Memory B cell (primary cell): ENCODE measurements around the gene SLCO2A1.
"Not testable (repeated sequence)": the region's sequence is repeated elsewhere in the genome, so short reads cannot be mapped to it uniquely, and the experiment has no call there.

Source experiments
- ATAC-seq: fragments of 150-1000 bp; cut with Tn5 transposase; 2 replicates; pipeline ENCODE4 v1.10.0; 2021; ENCODE audit warnings: low read depth, mild to moderate bottlenecking, moderate library complexity
- DNase-seq, 2 donors: peaks; one replicate each; pipeline ENCODE4 v3.0.0; 2022; ENCODE audit warnings: low spot score in 2 of 2
- H3K27ac Mint-ChIP-seq: one replicate; pipeline ENCODE4 v1.8.0; 2022; ENCODE audit warnings: mild to moderate bottlenecking, moderate library complexity, mixed read lengths
- H3K27me3 Mint-ChIP-seq: one replicate; pipeline ENCODE4 v1.8.0; 2022; ENCODE audit warnings: mixed read lengths
- H3K36me3 Mint-ChIP-seq: one replicate; pipeline ENCODE4 v1.8.0; 2022; ENCODE audit warnings: mild to moderate bottlenecking, mixed read lengths
- H3K4me1 Mint-ChIP-seq: one replicate; pipeline ENCODE4 v1.8.0; 2022; ENCODE audit warnings: mixed read lengths
- H3K4me3 Mint-ChIP-seq: one replicate; pipeline ENCODE4 v1.8.0; 2022; ENCODE audit warnings: mild to moderate bottlenecking, moderate library complexity, mixed read lengths
- H3K9me3 Mint-ChIP-seq: one replicate; pipeline ENCODE4 v1.8.0; 2022; ENCODE audit warnings: mixed read lengths

SLCO2A1 gene

DNA sequence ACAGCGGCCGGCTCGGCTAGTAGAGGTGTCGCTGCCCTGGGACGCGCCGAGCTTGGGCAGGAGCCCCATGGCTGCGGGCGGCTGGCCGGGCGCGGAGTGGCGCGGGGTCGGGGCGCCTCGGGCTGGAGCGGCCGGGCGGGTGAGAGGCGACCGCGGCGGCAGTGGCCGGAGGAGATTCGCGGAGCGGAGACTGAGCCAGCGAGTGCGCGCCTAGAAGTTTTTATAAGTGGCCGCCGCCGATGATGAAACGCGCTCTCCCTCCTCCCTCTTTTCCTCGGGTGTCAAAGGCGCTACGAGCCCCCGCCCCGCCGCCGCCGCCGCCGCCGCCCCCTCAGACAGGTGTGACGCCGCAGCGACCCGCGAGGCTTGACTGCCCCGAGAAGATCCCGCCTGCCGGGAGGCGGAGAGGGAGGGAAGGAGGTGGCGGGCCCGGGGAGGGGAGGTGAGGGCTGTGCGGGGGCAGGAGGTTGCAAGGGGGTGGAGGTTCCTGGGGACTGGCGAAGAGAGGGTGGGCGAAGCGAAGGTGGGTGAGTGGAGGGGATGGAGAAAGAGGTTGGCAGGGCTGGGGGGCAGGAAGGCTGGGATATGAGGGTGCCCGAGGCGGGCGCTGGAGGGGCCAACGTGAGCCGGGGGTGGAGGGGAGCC lies at the start of gene SLCO2A1:
Gene SLCO2A1, minus strand, starts transcription at position 192 of the 645 bp plus-strand sequence. Its CDS starts 123 bp downstream, at position 69.
- H3K9me3 Mint-ChIP-seq = no peaks in the 10 kb centered on the region
- H3K4me1 Mint-ChIP-seq = peaks cover 2% of the 10 kb centered on the region
- no peak for DNase-seq
- H3K27me3 Mint-ChIP-seq = peaks cover 25% of the 10 kb centered on the region
- H3K4me3 Mint-ChIP-seq = peak within 1 kb of the TSS; percentile 62
- no peak for ATAC-seq
- no peak within 1 kb of the TSS for H3K27ac Mint-ChIP-seq
- no peaks in the 10 kb centered on the region for H3K36me3 Mint-ChIP-seq

DNA sequence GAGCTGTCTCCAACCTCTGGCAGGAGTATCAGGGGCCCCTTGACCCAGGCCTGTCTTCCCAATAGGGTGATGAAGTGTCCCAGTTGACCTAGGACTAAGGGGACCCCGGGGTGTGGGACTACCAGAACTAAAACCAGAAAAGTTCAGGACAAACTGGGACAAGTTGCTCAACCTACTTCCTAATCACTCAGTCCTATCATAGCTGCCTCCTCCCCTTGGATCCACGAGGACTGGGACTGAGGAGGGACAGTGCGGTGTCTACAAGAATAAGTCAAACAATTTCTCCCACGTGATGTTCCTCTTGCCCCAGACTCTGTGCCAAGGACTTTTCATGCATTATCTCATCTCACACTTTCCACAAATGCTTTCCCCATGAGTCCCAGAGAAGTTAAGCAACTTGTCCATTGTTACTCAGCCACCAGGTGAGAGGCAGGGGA lies 49.4 kb upstream of the SLCO2A1 start:
- Mint-ChIP-seq H3K9me3 (no peaks in the 10 kb centered on the region), H3K4me1 (no peaks in the 10 kb centered on the region), H3K27ac (no peak overlapping the region), H3K27me3 (peaks cover 8% of the 10 kb centered on the region), H3K4me3 (no peak overlapping the region), H3K36me3 (no peaks in the 10 kb centered on the region)
- DNase-seq (no peak), ATAC-seq (no peak)

DNA sequence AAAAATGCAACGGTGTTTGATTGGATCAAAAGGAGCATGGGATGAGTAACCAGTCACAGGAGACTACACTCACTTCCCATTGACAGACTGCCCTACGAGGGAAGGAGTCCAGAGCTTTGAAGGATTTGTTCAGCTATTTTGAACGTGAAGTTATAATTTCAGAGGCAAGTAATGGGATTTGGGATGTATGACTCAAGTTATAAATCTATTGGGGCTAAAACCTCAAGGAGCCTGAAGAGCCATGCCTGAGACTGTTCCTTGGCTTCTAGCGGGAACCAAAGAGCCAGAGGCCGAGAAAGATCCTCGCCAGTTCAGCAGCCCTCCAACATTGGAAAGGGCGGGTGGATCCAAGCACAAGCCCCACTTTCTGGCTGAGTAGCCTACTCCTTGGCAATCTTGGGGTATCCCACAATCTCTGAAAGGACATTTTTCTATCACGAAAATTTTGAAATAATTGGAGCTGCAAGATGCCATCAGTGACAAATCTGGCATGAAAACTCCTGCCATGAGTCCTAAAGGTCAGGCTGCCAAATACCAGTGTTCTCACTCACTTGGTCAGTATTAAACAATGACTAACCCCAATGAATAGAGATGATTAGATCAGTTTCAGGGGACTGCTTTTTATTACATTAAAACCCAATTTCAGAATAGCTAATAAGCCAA lies 48.6 kb upstream of the SLCO2A1 start:
- ATAC-seq (no peak), DNase-seq (no peak)
- Mint-ChIP-seq H3K36me3 (no peaks in the 10 kb centered on the region), H3K27ac (no peak overlapping the region), H3K4me3 (no peak overlapping the region), H3K27me3 (peaks cover 9% of the 10 kb centered on the region), H3K4me1 (no peaks in the 10 kb centered on the region), H3K9me3 (no peaks in the 10 kb centered on the region)

DNA sequence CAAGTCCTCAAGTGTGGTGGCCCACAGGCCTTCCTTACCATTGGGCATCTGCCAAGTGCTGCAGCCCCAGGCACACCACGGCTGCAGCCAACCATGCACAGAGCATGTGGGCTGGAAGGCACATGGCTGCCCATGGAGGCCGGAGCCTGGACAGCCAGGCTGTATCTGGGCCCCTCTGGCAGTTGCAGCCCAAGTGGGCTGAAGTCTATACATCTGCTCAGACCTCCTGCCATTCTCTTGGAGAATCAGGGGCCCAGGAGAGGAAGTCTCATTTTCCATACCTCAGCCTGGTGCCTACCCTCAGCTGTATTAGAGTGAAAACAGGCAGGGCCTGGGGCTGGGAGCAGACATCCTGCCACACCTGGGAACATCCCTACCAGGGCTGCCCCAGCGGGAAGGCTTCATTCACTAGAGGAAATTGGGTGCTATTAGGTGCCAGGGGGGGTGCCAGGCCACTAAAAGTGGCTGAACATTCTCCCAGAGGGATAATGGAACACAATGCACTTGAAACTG lies 48.0 kb upstream of the SLCO2A1 start:
- no peak for DNase-seq
- H3K36me3 Mint-ChIP-seq = no peaks in the 10 kb centered on the region
- H3K4me1 Mint-ChIP-seq = no peaks in the 10 kb centered on the region
- no peak overlapping the region for H3K4me3 Mint-ChIP-seq
- ATAC-seq = no peak
- H3K9me3 Mint-ChIP-seq = no peaks in the 10 kb centered on the region
- H3K27ac Mint-ChIP-seq = no peak overlapping the region
- peaks cover 8% of the 10 kb centered on the region for H3K27me3 Mint-ChIP-seq

DNA sequence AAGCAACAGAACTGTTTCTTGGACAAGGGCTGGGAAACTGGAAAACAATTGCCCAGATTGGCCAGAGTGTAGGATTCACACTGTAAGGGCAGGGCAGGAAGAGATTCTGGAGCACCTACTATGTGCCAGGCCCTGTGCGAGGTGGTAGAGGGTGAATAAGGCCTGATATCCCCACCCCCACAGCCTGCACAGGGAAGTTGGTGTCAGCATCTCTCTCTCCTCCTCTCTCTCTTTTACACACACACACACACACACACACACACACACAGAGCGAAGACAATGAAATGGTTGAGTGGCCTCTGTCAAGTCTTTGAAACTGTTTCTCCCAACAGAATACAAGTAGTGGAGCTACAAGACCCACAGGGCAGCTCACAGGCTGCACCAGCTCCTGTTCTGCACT lies 47.1 kb upstream of the SLCO2A1 start:
- no peak overlapping the region for H3K4me3 Mint-ChIP-seq
- H3K4me1 Mint-ChIP-seq = no peaks in the 10 kb centered on the region
- DNase-seq (no peak), ATAC-seq (no peak)
- H3K27me3 Mint-ChIP-seq = peaks cover 8% of the 10 kb centered on the region
- H3K9me3 Mint-ChIP-seq = no peaks in the 10 kb centered on the region
- H3K27ac Mint-ChIP-seq = no peak overlapping the region
- no peaks in the 10 kb centered on the region for H3K36me3 Mint-ChIP-seq

DNA sequence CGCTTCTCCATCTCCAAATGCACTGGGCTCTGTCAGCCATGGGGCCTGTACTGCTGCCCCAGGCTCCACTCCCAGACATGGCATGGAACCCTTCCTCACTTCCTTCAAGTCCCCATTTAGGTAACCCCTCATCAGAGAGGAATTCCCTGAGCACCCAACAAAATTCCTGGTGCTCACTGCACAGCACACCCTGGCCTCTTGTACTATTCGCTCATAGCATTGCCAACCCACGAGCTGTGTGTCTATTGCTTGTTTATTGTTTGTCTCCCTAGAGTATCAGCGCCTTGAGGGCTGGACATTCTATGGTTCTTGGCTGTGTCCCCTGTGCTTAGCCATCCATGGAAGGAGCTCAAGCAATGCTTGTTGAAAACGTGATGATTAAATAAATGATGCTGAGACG lies 46.1 kb upstream of the SLCO2A1 start:
- DNase-seq = no peak
- Mint-ChIP-seq H3K27ac (no peak overlapping the region), H3K9me3 (no peaks in the 10 kb centered on the region), H3K4me1 (no peaks in the 10 kb centered on the region), H3K27me3 (peaks cover 8% of the 10 kb centered on the region), H3K4me3 (no peak overlapping the region), H3K36me3 (no peaks in the 10 kb centered on the region)
- ATAC-seq = no peak

DNA sequence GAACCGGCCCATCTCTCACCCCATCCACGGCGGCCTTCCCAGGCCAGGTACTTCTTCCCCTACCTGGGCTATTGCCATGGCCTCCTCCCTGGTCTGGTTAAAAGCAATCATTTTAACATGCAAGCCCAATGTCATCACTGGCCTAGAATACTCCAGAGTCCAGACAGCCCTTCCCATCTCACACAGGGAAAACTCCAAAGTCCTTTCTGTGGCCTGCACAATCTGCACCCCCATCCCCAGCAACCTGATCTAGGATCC lies 45.8 kb upstream of the SLCO2A1 start:
- Mint-ChIP-seq H3K36me3 (no peaks in the 10 kb centered on the region), H3K4me3 (no peak overlapping the region), H3K4me1 (no peaks in the 10 kb centered on the region), H3K9me3 (no peaks in the 10 kb centered on the region), H3K27ac (no peak overlapping the region), H3K27me3 (peaks cover 8% of the 10 kb centered on the region)
- no peak for ATAC-seq
- DNase-seq = no peak

DNA sequence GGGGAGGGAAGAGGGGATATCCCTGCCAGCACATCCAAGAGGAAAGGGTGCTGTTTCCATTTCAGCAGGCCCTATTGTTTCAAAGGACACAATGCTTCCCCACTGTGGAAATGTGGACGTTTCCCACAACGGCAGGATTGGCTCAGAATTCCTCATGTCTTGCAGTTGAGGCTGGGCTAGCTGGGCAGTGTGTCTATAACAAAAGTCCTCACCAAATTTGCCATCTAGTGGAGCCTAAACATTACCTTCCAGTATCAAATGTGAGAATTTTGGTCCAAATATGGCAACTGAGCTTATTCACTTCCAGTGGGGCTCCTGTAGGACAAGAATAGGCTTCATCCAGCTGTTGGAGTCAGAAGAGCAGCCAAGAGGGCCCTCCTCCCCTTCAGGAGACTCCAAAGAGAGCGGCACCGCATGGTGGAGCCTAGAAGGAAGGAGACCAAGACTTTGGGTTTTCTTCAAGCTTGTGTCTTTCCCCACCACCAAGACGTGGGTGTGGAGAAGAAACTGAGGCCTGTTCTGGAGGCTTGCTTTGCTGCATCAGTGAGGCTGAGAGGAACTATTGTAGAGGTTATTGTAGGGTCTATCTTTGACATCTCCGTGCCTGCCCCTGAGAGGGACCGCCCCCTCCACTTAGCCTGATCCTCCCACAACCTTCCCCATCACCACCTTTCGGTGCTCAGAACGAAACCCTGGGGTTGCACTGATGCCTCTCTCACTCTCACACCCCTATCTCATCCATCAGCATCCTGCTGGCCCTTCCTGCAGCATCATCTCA lies 45.3 kb upstream of the SLCO2A1 start:
- DNase-seq (no peak), ATAC-seq (no peak)
- H3K4me1 Mint-ChIP-seq = no peaks in the 10 kb centered on the region
- no peak overlapping the region for H3K4me3 Mint-ChIP-seq
- no peaks in the 10 kb centered on the region for H3K9me3 Mint-ChIP-seq
- H3K36me3 Mint-ChIP-seq = no peaks in the 10 kb centered on the region
- no peak overlapping the region for H3K27ac Mint-ChIP-seq
- peaks cover 8% of the 10 kb centered on the region for H3K27me3 Mint-ChIP-seq

DNA sequence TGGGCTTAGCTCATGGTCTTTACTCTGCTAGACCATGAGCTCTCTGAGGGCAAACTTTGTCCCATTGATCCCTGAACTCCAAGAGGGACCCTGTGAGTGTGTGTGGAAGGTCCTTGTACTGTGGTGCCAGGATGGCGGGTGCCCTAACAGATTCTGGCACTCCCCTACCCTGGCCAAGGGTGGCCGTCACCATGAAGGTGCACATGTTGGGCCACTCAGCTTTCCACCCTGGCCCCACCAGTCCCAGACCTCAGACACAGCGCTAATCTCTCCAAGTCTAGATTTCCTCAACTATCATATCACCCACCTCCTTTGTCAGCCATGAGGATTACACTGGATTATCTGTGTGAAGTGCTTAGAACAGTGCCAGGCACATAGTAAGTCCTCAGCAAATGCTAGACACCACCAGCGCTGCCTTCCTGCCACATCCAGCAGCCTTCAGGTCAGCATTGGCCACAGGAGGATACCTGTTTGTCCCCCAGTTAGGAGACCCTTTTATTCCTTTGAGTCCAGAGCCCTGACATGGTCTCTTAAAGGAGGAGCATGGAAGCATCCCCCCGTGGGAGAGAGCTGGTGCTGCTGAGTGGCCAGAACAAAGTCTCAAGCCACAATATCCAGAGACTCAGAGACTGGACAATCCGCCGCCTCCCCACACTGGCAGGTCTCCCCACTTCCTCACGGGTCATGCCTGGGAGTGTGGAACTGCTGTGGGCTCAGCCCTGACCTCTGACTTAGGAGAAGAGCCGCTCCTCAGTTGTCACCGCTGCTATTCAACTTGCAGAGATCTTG lies 44.5 kb upstream of the SLCO2A1 start:
- H3K36me3 Mint-ChIP-seq = no peaks in the 10 kb centered on the region
- no peak overlapping the region for H3K4me3 Mint-ChIP-seq
- ATAC-seq (no peak), DNase-seq (no peak)
- H3K27me3 Mint-ChIP-seq = peaks cover 6% of the 10 kb centered on the region
- no peaks in the 10 kb centered on the region for H3K9me3 Mint-ChIP-seq
- H3K27ac Mint-ChIP-seq = no peak overlapping the region
- H3K4me1 Mint-ChIP-seq = no peaks in the 10 kb centered on the region

DNA sequence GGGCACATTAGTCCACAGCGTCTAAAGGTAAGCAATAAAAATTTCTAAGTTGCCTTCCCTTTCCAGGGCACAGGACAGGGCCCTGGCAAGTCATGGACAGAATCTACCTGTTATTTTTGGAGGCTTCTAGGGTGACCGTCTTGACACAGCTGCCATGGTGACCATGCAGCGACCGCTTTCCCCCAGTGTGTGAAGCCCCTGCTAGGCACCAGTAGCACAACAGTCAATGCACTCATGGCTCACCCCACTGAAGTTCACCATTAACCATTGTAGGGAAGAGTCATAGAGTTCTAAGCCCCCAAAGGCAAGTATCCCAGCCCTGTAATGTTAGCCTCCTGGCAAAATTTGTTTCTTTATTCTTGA lies 43.8 kb upstream of the SLCO2A1 start:
- Mint-ChIP-seq H3K36me3 (no peaks in the 10 kb centered on the region), H3K27ac (no peak overlapping the region), H3K27me3 (peaks cover 6% of the 10 kb centered on the region), H3K9me3 (no peaks in the 10 kb centered on the region), H3K4me1 (no peaks in the 10 kb centered on the region), H3K4me3 (no peak overlapping the region)
- ATAC-seq (no peak), DNase-seq (no peak)

DNA sequence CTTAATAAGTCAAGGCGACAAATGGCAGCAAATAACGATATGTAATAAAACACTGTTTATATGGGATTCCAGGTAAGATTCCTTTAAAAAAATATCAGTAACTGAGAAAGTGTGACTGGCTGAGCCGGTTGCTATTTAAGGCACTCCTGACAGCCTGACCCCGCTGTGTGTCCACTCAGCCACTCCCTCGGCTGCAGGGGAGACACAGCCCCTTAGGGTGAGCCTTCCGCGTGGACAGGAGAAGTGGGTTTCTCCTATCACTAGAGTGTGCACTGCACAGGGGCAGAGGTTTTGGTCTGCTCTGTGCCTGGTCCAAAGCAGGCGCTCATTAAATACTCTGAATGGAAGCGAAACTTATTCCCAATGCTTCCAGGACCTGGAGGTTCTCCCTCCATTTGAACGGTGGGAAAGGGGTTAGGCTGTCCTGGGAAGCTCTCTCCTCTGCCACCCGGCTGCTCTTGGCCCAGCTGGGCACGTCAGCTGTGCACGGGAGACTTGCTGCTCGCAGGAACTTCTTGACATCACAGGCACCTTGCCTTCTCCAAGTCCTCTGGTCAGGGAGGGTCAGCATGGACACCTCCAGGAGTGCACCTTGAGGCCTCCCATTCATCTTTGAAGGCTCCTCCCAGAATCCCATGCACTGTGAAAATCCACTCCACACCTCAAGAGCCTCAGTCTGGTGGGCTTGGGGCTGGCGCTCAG lies 43.3 kb upstream of the SLCO2A1 start:
- no peak for ATAC-seq
- peaks cover 6% of the 10 kb centered on the region for H3K27me3 Mint-ChIP-seq
- no peaks in the 10 kb centered on the region for H3K9me3 Mint-ChIP-seq
- no peaks in the 10 kb centered on the region for H3K36me3 Mint-ChIP-seq
- no peak overlapping the region for H3K4me3 Mint-ChIP-seq
- no peak overlapping the region for H3K27ac Mint-ChIP-seq
- no peak for DNase-seq
- H3K4me1 Mint-ChIP-seq = no peaks in the 10 kb centered on the region

DNA sequence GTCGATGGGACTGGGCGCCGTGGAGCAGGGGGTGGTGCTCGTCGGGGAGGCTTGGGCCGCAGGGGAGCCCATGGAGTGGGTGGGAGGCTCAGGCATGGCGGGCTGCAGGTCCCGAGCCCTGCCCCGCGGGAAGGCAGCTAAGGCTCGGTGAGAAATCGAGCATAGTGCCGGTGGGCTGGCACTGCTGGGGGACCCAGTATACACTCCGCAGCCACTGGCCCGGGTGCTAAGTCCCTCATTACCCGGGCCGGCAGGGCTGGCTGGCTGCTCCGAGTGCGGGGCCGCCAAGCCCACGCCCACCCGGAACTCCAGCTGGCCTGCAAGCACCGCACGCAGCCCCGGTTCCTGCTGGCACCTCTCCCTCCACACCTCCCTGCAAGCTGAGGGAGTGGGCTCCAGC lies 40.6 kb upstream of the SLCO2A1 start:
- H3K4me3 Mint-ChIP-seq, ATAC-seq, H3K36me3 Mint-ChIP-seq, H3K9me3 Mint-ChIP-seq, H3K27me3 Mint-ChIP-seq, H3K4me1 Mint-ChIP-seq, H3K27ac Mint-ChIP-seq, DNase-seq: not testable (repeated sequence)

DNA sequence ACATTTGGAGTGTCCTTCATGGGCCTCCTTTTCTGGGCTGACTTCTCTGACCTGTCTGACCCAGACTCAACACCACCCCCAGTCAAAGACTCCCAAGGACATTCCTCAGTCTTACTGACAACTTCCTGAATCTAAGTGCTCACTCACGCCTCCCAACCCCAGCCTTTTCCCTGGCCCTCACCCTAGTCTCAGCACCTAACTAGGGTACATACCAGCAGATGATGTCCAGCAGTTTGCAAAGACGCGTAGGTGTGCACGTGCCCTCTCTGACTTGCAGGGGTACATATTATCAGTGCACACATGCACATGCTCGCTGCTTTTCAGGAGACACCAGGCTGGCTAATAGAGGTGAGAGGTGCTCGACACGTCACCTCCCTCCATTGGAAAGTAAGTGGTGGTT lies 38.7 kb upstream of the SLCO2A1 start:
- no peaks in the 10 kb centered on the region for H3K9me3 Mint-ChIP-seq
- H3K4me1 Mint-ChIP-seq = no peaks in the 10 kb centered on the region
- H3K4me3 Mint-ChIP-seq = no peak overlapping the region
- no peaks in the 10 kb centered on the region for H3K36me3 Mint-ChIP-seq
- DNase-seq = no peak
- H3K27me3 Mint-ChIP-seq = peaks cover 4% of the 10 kb centered on the region
- ATAC-seq = no peak
- H3K27ac Mint-ChIP-seq = no peak overlapping the region
